Activated T-cell treated with anti-CD3 and anti-CD28 coated beads, Interleukin-2, amount 50 U/mL, for 48 hours (primary cell): ENCODE data around the gene PLOD1.

Experiments used
- DNase-seq, 2 experiments: peaks; one replicate each; pipeline ENCODE4 v3.0.0-alpha.2; 2020

The PLOD1 gene

GRCh38 chr1:11979851-11980675, 45.5 kb downstream of the PLOD1 start, which contains the start of gene MFN2:
TSS of gene MFN2 (plus strand) at chr1:11980444. CDS start at chr1:11989169, 8,725 bp downstream.
- peak; percentile 95 to 96 for DNase-seq

DNA sequence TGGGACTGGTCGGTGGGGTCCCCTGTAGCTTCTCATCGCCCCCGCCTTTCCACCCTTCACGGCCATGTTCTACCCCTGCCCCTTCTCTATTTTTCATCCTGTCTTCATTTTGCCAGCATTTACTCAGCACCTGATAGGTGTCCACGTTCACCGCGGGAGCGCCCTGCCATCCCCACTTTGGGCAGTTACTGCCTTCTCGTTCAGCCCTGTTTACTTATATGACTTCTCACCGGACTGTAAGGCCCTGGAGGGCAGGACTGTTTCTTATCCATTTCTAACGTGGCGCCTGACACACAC, 46.1 kb downstream of the PLOD1 start:
- no peak for DNase-seq

- DNase-seq = no peak
Observed at GRCh38 chr1:11981378-11982009, 47.0 kb downstream of the PLOD1 start.

DNA sequence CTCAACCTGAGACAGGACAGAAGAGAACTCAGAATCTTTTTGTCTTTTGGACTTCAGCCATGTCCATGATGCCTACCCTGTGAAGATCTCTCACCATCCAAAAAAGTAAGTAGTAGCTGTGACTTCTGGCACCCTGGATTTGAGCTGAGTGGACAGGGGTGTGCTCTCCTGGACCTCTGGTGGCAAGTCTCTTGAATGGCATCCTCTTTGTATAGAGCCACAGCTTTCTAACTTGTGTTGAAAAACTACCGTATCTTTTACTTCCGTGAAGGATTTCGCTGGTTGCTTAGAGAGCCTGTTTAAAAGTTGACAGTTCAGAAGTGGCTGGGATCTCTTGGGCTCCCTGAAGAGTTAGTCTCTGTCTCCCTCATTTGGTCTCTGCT, 47.5 kb downstream of the PLOD1 start:
- DNase-seq = no peak

- no peak for DNase-seq
Observed at GRCh38 chr1:11984121-11984520, 49.6 kb downstream of the PLOD1 start.

- no peak for DNase-seq
Observed at GRCh38 chr1:11984576-11984975, 50.1 kb downstream of the PLOD1 start.

- no peak for DNase-seq
Observed at GRCh38 chr1:11985171-11985570, 50.7 kb downstream of the PLOD1 start.

DNA sequence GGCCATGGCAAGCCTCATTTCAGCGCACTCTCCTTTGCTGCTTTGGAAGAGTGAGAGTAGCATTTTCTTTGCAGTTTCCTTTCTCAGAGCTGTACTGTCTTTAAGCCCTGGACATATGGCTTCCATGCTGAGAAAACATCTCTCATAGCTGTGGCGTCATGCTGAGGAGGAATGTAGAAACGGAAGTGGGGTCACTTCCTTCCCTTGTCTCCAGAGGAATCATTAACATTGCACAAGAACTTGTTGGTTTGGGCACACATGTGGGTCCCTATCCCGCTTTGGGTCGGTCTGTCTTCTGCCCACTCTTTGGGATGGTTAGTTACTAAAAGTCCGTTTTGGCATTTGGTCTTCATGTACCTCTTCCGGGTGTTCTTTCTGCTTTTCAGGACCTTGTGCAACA, 51.3 kb downstream of the PLOD1 start:
- DNase-seq = no peak

GRCh38 chr1:11989669-11990068, 55.2 kb downstream of the PLOD1 start:
- DNase-seq = no peak

- DNase-seq = no peak
Observed at GRCh38 chr1:11990303-11991032, 56.0 kb downstream of the PLOD1 start.

DNA sequence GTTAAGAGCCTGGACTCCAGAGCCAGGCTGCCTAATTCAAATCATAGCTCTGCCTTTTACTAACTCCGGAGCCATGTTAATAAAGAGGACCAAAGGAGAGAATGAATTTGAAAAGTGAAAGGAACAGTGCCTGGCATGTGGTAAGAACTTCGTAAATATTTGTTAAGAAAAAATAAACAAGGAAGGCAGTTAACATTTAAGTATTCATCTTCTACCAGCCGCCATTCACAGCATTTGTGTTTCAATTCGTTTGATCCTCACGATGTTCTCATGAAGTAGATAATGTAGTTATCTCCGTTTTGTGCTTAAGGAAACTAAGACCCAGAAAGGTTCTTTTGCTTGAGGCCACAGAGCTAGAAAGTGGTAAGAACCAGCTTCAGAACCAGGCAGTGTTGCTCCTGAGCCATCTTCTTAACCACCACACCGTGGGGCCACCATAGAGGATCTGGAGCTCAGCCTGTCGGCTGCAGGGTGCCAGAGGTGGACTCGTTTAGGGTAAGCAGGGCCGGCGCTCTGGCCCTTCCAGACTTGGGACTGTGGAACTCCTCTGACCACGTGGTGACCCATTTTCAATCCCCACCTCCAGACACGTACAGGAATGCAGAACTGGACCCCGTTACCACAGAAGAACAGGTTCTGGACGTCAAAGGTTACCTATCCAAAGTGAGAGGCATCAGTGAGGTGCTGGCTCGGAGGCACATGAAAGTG, 57.6 kb downstream of the PLOD1 start:
- DNase-seq = no peak

DNA sequence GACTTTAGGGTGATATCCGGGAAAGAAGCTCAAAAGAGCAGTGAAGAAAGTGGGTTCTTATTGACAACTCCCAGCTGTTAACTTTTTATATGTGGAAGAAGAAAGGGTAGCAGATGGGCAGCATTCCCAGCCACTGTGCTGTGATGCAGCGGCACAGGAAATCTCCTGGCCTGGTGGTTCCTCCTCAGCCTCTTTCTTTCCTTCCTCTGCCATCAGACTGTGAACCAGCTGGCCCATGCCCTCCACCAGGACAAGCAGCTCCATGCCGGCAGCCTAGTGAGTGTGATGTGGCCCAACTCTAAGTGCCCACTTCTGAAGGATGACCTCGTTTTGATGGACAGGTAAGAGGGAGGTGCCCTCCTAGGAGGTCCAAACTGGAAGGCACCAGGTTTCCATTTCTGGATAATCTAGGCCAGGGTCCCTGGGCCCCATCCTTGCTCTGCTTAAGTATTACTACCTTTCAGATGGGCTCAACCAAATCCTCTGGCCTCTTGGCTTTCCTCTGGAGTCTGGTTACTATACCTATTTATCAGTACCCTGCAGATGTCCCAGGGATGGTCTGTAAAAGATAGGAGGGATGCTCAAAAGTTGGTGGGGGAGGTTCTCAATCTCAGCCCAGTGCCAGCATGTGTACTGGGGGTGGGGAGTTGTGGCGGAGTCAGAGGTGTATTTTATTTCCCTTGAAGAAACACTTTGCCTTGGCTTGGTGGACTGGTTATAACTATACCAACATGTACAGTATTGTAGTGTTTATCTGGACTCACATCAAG, 62.7 kb downstream of the PLOD1 start:
- no peak for DNase-seq

DNA sequence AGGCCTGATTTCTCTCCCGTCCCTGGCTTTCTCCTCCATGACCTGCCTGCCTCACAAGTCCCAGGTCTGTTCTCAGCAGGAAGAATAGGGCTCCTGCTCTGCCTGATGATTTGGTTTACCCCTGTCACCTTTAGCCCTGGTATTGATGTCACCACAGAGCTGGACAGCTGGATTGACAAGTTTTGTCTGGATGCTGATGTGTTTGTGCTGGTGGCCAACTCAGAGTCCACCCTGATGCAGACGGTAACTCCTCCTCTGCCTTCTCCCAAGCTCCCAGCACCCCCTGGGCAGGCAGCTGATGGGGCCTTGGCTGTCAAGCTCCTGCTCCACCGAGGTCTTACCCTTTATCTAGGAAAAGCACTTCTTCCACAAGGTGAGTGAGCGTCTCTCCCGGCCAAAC, 64.1 kb downstream of the PLOD1 start:
- DNase-seq = no peak

DNA sequence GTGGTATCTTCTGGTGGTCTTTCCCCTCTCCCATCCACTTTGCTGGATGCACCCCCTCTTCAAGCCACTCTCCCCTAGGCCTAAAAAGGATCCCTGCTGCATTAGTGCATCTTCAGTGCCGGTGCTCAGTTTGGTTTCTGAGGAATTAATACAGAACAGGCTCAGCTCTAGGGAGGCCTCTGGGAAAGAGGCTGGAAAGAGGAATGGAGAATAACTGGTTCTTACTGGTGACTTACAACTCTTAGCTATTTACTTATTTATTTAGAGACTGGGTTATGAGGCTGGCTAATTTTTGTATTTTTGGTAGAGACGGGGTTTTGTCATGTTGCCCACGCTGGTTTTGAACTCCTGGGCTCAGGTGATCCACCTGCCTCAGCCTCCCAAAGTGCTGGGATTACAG, 64.7 kb downstream of the PLOD1 start:
- DNase-seq = no peak

GRCh38 chr1:12001249-12001917, 66.9 kb downstream of the PLOD1 start:
- peak; percentile 74 to 76 for DNase-seq

- no peak for DNase-seq
Observed at GRCh38 chr1:12001996-12002493, 67.5 kb downstream of the PLOD1 start.

DNA sequence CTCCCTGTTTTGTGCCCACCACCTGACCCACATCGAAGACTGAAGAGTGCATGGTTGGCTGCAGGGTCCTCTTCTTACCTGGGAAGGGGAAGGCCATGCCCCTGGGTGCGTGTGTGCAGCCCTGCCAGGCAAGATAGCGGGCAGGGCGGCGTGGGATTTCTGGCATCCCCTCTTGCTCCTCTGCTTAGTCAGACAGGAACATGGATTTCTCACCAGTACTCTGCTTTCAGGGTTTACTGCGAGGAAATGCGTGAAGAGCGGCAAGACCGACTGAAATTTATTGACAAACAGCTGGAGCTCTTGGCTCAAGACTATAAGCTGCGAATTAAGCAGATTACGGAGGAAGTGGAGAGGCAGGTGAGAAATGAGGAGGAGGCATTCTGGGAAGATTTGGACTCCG, 69.2 kb downstream of the PLOD1 start:
- no peak for DNase-seq

DNA sequence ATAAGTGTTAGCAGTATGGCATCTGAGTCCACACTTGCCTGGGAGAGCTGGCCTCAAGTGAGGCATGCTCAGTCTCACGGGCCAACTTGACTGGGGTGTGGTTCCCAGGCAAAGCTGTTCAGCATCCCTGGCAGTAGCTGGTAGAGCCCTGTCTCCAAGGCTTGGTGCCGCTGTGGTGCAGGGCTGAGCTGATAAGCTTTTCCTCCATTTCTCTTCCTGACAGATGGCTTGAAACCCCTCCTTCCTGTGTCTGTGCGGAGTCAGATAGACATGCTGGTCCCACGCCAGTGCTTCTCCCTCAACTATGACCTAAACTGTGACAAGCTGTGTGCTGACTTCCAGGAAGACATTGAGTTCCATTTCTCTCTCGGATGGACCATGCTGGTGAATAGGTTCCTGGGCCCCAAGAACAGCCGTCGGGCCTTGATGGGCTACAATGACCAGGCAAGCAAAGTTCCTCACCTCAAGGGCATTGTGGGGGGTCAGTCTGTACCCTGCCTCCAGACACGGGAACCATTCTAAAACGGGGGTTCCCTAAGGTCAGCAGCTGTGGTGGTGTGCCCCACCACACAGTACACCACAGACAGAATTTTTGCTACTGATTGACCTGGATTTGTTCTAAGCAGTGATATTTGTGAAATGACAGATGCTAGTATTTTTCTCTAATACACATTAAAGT, 71.1 kb downstream of the PLOD1 start:
- DNase-seq = no peak

- no peak for DNase-seq
Observed at GRCh38 chr1:12006167-12006921, 71.8 kb downstream of the PLOD1 start.

DNA sequence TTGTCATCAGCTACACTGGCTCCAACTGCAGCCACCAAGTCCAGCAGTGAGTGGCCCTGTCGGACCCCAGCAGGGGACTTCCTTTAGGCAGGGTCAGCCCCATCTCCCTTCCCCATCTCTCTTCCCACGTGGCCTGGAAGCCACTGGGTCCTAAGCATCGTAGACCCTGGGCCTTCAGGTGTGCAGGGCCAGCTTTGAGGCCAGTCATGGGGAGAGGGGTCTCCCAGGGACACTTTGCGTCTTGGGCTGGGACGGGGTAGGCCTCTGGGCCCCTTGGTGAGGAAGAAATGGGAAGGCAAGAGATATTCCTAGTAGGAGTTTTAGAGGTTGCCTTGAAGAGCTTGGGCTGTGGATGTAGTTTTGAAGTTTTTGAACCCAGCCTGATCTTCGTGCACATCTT, 72.7 kb downstream of the PLOD1 start:
- DNase-seq = no peak
